Right cardiac atrium (tissue), 5 donors: Measurements from ENCODE around the gene SLC48A1. TPM values are rescaled to one million over a fixed set of nuclear protein-coding genes. Genes with fewer than 3 reads are reported as not detected.

ENCODE experiments used
- ATAC-seq, 2 donors: fragments of 200-7000 bp; cut with Tn5 transposase; one replicate each; pipeline versions ENCODE4 v1.8.0 to v1.9.1; 2020; ENCODE audit warnings: moderate library complexity in 2 of 2, mild to moderate bottlenecking in 1 of 2
- DNase-seq, 3 donors: peaks; one replicate each; pipeline ENCODE4 v3.0.0-alpha.2; 2020
- H3K27ac ChIP-seq: one replicate; pipeline ENCODE4 v1.5.1; 2013; ENCODE audit warnings: mild to moderate bottlenecking, low read length, control low read depth, moderate library complexity
- H3K27me3 ChIP-seq: one replicate; pipeline ENCODE4 v1.6.1; 2013; ENCODE audit not compliant: control insufficient read depth, insufficient read depth
- H3K4me1 ChIP-seq: one replicate; pipeline ENCODE4 v1.6.1; 2013; ENCODE audit warnings: low read length; ENCODE audit not compliant: control insufficient read depth, insufficient read depth
- H3K4me3 ChIP-seq: one replicate; pipeline ENCODE4 v1.5.1; 2013; ENCODE audit warnings: low read length, control low read depth
- H3K9me3 ChIP-seq: one replicate; pipeline ENCODE4 v1.6.1; 2013; ENCODE audit warnings: low read length; ENCODE audit not compliant: control insufficient read depth
- WGBS: extraction: QIAGEN DNeasy Blood & Tissue Kit; methylation state at CpG from one replicate; pipeline ENCODE4 v1.1.7; 2013; 5-methylcytosine and 5-hydroxymethylcytosine counted together
- intact Hi-C, 4 donors: fragments of 100-400 bp; cut with DNase I; formaldehyde crosslinking; loops; one replicate each; pipeline versions ENCODE4 v1.11.0 to v1.14.0; 2022 to 2023
- polyA plus RNA-seq: library from polyadenylated mRNA; stranded (reverse); fragments of 200-250 nt; gene quantifications from one replicate; pipeline ENCODE4 v1.2.3, GENCODE V29; 2013
- total RNA-seq, 4 donors: library from RNA; stranded (reverse); fragmentation: NEBNext Ultra II Directional; extraction: Animal tissue kit (Norgen Biotek cat#: 25700); gene quantifications; one replicate each; pipeline ENCODE4 v1.2.1, GENCODE V29; 2021
- donor health status: healthy with polysubstance abuse.
- donor health status: DM: no; HTN: yes; CAD: no.
- donor health status: DM: no; HTN: no; CAD: no.
- donor health status: DM: no; HTN: yes; CAD: no; lungs with severe emphysema.
- donor health status: DM: yes; HTN: yes; CAD: no.

Gene SLC48A1
- total and polyA plus RNA-seq, 5 donors = 22.0 to 30.1 (median 27.3) TPM

GRCh38 chr12:47736216-47736615 is 36.8 kb upstream of the SLC48A1 start:
- intact Hi-C loops = no loop called here
- Histone ChIP-seq H3K4me1 (peaks cover 41% of the 10 kb centered on the region), H3K4me3 (no peak overlapping the region), H3K9me3 (no peaks in the 10 kb centered on the region), H3K27me3 (no peaks in the 10 kb centered on the region), H3K27ac (peak overlapping the region; percentile 82)
- 37% methylated on average over 4 of the region's 4 CpGs for WGBS
- DNase-seq = peak in 2 of 3 donors; percentile 68 to 79
- ATAC-seq = no peak

- intact Hi-C loops = no loop called here
- H3K4me3 ChIP-seq = no peak overlapping the region
- no peaks in the 10 kb centered on the region for H3K9me3 ChIP-seq
- DNase-seq = peak; percentile 94 to 98 (median 96)
- 17% methylated on average over 19 of the region's 19 CpGs for WGBS
- H3K4me1 ChIP-seq = peaks cover 44% of the 10 kb centered on the region
- no peaks in the 10 kb centered on the region for H3K27me3 ChIP-seq
- H3K27ac ChIP-seq = peak overlapping the region; percentile 82
- ATAC-seq = peak; percentile 87 to 90
Measured at GRCh38 chr12:47736877-47737676, 36.0 kb upstream of the SLC48A1 start.

DNA sequence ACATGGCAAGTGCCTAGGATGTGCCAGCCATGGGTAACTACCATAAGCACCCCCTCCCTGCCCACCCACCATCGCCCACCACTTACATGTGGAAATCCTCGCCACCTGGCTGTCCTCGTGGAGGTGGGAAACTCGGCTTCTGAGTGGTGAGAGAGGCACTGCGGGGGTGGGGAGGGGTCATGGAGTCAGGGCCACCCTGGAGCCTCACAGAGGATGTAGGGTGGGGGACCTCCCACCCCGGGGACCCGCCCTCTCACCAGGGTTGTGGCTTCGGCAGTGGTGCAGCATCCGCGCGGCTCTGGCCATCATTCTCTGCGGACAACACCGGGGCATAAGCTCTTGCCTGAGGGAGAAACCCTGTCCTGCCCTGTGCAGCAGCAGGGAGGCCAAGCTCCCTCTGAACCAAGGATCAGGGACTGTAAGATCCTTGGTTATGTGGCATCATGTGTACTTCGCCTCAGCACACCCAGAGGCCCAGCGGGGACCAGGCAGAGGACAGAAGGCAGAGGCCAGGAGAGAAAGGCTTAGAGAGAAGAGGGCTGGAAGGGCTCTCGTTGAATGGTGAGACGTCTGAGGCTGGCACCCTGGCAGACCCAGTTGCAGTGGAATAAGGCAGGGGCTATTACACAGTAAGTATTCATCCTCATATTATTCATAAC is 35.0 kb upstream of the SLC48A1 start:
- DNase-seq = peak in 2 of 3 donors; percentile 67 to 76
- Histone ChIP-seq H3K4me3 (no peak overlapping the region), H3K27me3 (no peaks in the 10 kb centered on the region), H3K27ac (peak overlapping the region; percentile 82), H3K9me3 (no peaks in the 10 kb centered on the region), H3K4me1 (peaks cover 44% of the 10 kb centered on the region)
- intact Hi-C loops = no loop called here
- ATAC-seq = no peak
- WGBS = 75% methylated on average over 17 of the region's 17 CpGs

- 80% methylated on average over 3 of the region's 3 CpGs for WGBS
- Histone ChIP-seq H3K27ac (no peak overlapping the region), H3K4me3 (no peak overlapping the region), H3K4me1 (peaks cover 44% of the 10 kb centered on the region), H3K27me3 (no peaks in the 10 kb centered on the region), H3K9me3 (no peaks in the 10 kb centered on the region)
- ATAC-seq = no peak
- DNase-seq = no peak
- intact Hi-C loops = no loop called here
Measured at GRCh38 chr12:47739297-47739696, 33.7 kb upstream of the SLC48A1 start.

GRCh38 chr12:47739979-47740378 is 33.1 kb upstream of the SLC48A1 start:
- H3K9me3 ChIP-seq = no peaks in the 10 kb centered on the region
- H3K4me1 ChIP-seq = peaks cover 40% of the 10 kb centered on the region
- DNase-seq (peak; percentile 73 to 86 (median 77)), ATAC-seq (peak in 1 of 2 donors; percentile 52)
- H3K27ac ChIP-seq = peak overlapping the region; percentile 4
- WGBS = 68% methylated on average over 12 of the region's 12 CpGs
- H3K4me3 ChIP-seq = no peak overlapping the region
- no peaks in the 10 kb centered on the region for H3K27me3 ChIP-seq
- intact Hi-C loops = no loop called here

DNA sequence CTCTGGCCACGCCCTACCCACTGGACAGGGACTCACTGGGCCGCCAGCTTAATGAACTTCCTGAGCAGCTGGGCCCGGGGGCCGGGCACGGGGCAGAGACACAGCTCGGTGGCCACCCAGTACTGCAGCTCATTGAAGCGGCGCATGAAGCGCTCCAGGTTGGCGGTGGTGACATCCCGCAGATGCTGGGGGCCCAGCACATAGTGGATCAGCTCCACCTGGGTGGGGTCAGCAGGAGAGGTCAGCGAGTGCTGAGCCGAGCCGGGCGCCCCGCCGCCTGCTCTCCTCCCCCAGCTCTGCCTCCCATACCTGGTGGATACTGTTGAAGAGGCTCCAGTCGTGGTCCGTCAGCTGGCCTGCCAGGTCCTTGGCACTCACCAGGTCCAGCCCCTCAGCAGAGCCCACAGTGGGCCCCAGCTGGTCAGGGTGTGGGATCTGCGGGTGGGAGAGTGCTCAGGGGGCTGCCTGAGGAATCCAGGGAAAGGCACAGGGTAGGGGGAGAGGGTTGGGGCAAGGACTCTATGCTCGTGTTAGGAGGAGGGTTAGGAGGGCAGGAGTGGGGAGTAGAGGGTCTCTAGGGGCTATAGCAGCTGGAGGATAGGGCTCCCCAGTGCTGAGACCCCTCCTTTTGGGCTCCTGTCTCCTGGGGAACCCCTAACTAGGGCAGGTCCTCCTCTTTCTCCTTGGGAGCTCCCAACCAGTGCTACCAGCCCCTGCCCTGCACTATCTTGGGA is 32.3 kb upstream of the SLC48A1 start:
- peaks cover 35% of the 10 kb centered on the region for H3K4me1 ChIP-seq
- peak in 2 of 3 donors; percentile 28 to 64 for DNase-seq
- no peak for ATAC-seq
- no peaks in the 10 kb centered on the region for H3K9me3 ChIP-seq
- peak overlapping the region; percentile 33 for H3K27ac ChIP-seq
- H3K27me3 ChIP-seq = no peaks in the 10 kb centered on the region
- 68% methylated on average over 21 of the region's 21 CpGs for WGBS
- intact Hi-C loops = no loop called here
- H3K4me3 ChIP-seq = no peak overlapping the region

GRCh38 chr12:47741340-47741703 is 31.7 kb upstream of the SLC48A1 start:
- intact Hi-C loops = no loop called here
- DNase-seq = peak; percentile 76 to 93 (median 93)
- H3K9me3 ChIP-seq = no peaks in the 10 kb centered on the region
- ATAC-seq = no peak
- peak overlapping the region; percentile 33 for H3K27ac ChIP-seq
- H3K27me3 ChIP-seq = no peaks in the 10 kb centered on the region
- H3K4me3 ChIP-seq = no peak overlapping the region
- WGBS = 26% methylated on average over 4 of the region's 4 CpGs
- H3K4me1 ChIP-seq = peaks cover 29% of the 10 kb centered on the region

DNA sequence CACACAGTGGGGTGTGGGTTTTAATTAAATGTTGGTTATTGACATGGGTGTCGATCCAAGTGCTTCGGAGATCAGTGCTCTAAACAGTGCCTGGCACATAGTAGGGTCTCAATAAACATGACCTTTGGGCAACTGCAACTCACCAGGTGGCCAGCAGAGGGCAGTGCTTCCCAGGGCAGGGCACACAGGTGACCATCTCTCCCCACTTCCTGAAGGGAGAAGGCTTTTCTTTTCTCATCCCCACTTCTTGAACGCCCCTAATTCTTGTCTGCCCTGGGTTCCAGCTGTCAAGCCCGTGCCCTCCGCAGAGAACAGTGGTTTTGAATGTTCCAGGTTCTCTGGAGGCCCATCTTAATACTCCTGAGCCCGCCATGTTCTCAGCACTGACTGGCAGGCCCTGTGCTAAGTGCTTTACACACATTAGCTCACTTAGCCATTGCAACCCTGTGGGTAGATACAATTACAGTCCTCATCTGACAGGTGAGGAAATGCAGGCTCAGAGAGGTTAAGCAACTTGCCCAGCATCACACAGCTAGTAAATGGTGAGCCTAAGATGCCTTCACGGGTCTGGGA is 30.7 kb upstream of the SLC48A1 start:
- ATAC-seq = no peak

DNA sequence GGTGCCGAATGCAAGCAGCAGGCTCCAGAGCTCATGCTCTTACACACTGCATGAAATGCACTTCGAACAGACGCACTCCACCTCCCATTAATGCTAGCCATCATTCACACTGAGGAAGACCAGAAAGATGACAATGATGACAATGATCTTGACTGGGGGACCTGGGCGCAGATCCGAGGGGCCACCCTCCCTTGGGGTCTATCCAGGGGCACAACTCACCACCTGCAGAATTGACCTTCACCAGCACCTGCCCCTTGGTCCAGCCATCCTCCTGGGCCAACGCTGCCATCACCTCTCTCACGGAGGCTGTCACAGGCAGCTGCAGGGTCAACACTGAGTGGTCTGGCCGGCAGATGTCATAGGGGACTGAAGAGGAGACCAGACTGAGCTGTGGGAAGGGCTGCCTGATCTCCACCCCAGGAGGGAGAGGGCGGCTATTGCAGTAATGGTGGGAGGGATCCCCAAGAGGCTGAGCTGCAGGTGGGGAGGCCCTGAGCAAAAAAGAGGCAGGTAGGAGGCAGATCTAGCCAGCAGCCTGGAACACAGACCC is 29.7 kb upstream of the SLC48A1 start:
- DNase-seq = no peak
- Histone ChIP-seq H3K4me1 (peaks cover 14% of the 10 kb centered on the region), H3K4me3 (no peak overlapping the region), H3K27me3 (no peaks in the 10 kb centered on the region), H3K9me3 (no peaks in the 10 kb centered on the region), H3K27ac (no peak overlapping the region)
- 87% methylated on average over 9 of the region's 9 CpGs for WGBS
- ATAC-seq = no peak
- intact Hi-C loops = no loop called here

More for the DNA sequence above, 30.7 kb upstream of the SLC48A1 start:
- Histone ChIP-seq H3K9me3 (no peaks in the 10 kb centered on the region), H3K4me3 (no peak overlapping the region), H3K27ac (no peak overlapping the region), H3K4me1 (peaks cover 21% of the 10 kb centered on the region), H3K27me3 (no peaks in the 10 kb centered on the region)
- 81% methylated on average over 7 of the region's 7 CpGs for WGBS
- intact Hi-C loops = no loop called here
- peak in 1 of 3 donors; percentile 75 for DNase-seq

DNA sequence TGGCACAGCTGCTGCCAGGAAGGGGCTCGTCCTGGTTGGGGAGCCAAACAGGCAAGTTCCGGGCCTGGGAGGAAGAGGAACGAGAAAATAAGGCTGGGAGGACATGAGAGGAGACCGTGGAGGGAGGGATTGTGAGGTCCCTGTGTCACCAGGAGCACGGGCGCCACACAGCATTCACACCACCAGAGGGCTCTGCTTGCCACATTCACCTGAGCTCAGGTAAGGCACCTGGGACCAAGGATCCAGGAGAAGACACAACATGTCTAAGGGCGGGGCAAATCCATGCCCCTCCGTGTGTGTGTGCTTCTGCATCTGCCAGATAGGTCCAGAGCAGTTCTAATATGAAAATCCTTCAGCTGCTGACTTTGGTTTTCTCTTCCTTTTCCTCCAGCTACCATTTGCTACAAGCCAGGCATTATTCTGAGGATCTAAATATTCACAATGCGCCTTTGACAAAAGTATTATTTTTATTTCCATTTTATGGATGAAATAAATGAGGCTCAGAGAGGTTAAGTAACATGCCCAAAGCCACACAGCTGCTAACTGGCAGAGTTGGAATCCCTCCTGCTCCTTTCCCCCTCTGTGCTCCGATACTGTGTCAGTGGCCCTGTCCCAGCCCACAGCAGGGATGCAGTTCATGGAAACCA is 28.9 kb upstream of the SLC48A1 start:
- H3K27ac ChIP-seq = no peak overlapping the region
- WGBS = 67% methylated on average over 10 of the region's 10 CpGs
- H3K4me1 ChIP-seq = peaks cover 14% of the 10 kb centered on the region
- no peaks in the 10 kb centered on the region for H3K9me3 ChIP-seq
- DNase-seq (no peak), ATAC-seq (no peak)
- intact Hi-C loops = no loop called here
- no peak overlapping the region for H3K4me3 ChIP-seq
- no peaks in the 10 kb centered on the region for H3K27me3 ChIP-seq
